ENCODE measurements around the gene KIAA0930. TPM values are rescaled to one million over a fixed set of nuclear protein-coding genes. Genes with fewer than 3 reads are reported as not detected.
A peak's percentile ranks its signal among the peaks of the same experiment; 100 is the strongest.

The KIAA0930 gene
- total RNA-seq (2021) (55.5 and 62.6 TPM in 2 replicates), Bru-seq, nascent RNA (percentile 47 among the genes with signal in this experiment), BruChase-seq, experiment 1, labeled RNA remaining after a 2-hour chase (percentile 48 among the genes with signal in this experiment), BruChase-seq, experiment 2, labeled RNA remaining after a 6-hour chase (percentile 62 among the genes with signal in this experiment)
- long read RNA-seq, full-length matches to known transcripts = 87 of 109 reads
- long read RNA-seq, partial matches to known transcripts = 5 of 109 reads
- long read RNA-seq, other reads (novel, unspliced or antisense) = 17 of 109 reads

GRCh38 chr22:45240810-45241631 is at the start of gene KIAA0930:
KIAA0930 (minus strand) TSS chr22:45240894; CDS start chr22:45240703, 191 bp downstream.
- H3F3A ChIP-seq (ENCODE audit: insufficient read depth, low read depth) = peaks cover 15% of the 10 kb centered on the region; the same call in 1 of the 2 replicates
- TF ChIP-seq EZH2 (IDR thresholded peaks at IDR 0.05; ENCODE audit: low read depth) = no peak
- peak within 1 kb of the TSS; percentile 80 for H2AFZ ChIP-seq
- intact Hi-C loops (cut with micrococcal nuclease; ENCODE audit: unreplicated experiment) = loop anchor here (10.0 kb wide), 1 partner anchor 76 kb away; the partner anchor contains the start of gene NUP50
- H3K36me3 ChIP-seq (ENCODE audit: low read depth) = no peaks in the 10 kb centered on the region
- peak; percentile 39 to 56 for DNase-seq
- no peaks in the 10 kb centered on the region for H3K27me3 ChIP-seq (ENCODE audit: insufficient read depth, low read depth)
- H3K4me3 ChIP-seq = peak within 1 kb of the TSS; percentile 90
- POLR2A ChIA-PET (ENCODE audit: unreplicated experiment) = no interaction called here
- no peak within 1 kb of the TSS for H3K27ac ChIP-seq
- H3K9me2 ChIP-seq (ENCODE audit: insufficient read depth) = no peaks in the 10 kb centered on the region
- CTCF ChIA-PET = no interaction called here
- no peaks in the 10 kb centered on the region for H3K9me3 ChIP-seq (ENCODE audit: insufficient read depth, low read depth)
- peaks cover 9% of the 10 kb centered on the region; the same call in 1 of the 2 replicates for H3K79me2 ChIP-seq (ENCODE audit: low read depth)
- H3K4me1 ChIP-seq (replicated peaks; ENCODE audit: insufficient read depth) = peaks cover 12% of the 10 kb centered on the region
- H4K20me1 ChIP-seq (ENCODE audit: insufficient read depth) = peaks cover 11% of the 10 kb centered on the region; the same call in 1 of the 2 replicates
- BruUV-seq (replicated peaks) = no TSS peak
- H3K4me2 ChIP-seq = peak within 1 kb of the TSS; percentile 99

- Histone ChIP-seq H3K4me2 (no peak overlapping the region), H3K9me2 (ENCODE audit: insufficient read depth) (no peaks in the 10 kb centered on the region), H2AFZ (no peak overlapping the region), H3K4me3 (no peak overlapping the region), H3K27me3 (ENCODE audit: insufficient read depth, low read depth) (peaks cover 6% of the 10 kb centered on the region; the same call in 1 of the 2 replicates), H3K9me3 (ENCODE audit: insufficient read depth, low read depth) (no peaks in the 10 kb centered on the region), H3F3A (ENCODE audit: insufficient read depth, low read depth) (no peaks in the 10 kb centered on the region; the same call in 1 of the 2 replicates), H3K36me3 (ENCODE audit: low read depth) (no peaks in the 10 kb centered on the region), H3K4me1 (replicated peaks; ENCODE audit: insufficient read depth) (peaks cover 11% of the 10 kb centered on the region), H4K20me1 (ENCODE audit: insufficient read depth) (no peaks in the 10 kb centered on the region), H3K27ac (no peak overlapping the region), H3K79me2 (ENCODE audit: low read depth) (no peaks in the 10 kb centered on the region)
- POLR2A ChIA-PET (ENCODE audit: unreplicated experiment) = no interaction called here
- no TSS peak for BruUV-seq (replicated peaks)
- CTCF ChIA-PET = no interaction called here
- intact Hi-C loops (cut with micrococcal nuclease; ENCODE audit: unreplicated experiment) = no loop called here
- no peak for DNase-seq
- TF ChIP-seq, protein P1, sequence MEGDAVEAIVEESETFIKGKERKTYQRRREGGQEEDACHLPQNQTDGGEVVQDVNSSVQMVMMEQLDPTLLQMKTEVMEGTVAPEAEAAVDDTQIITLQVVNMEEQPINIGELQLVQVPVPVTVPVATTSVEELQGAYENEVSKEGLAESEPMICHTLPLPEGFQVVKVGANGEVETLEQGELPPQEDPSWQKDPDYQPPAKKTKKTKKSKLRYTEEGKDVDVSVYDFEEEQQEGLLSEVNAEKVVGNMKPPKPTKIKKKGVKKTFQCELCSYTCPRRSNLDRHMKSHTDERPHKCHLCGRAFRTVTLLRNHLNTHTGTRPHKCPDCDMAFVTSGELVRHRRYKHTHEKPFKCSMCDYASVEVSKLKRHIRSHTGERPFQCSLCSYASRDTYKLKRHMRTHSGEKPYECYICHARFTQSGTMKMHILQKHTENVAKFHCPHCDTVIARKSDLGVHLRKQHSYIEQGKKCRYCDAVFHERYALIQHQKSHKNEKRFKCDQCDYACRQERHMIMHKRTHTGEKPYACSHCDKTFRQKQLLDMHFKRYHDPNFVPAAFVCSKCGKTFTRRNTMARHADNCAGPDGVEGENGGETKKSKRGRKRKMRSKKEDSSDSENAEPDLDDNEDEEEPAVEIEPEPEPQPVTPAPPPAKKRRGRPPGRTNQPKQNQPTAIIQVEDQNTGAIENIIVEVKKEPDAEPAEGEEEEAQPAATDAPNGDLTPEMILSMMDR (conservative IDR thresholded peaks at IDR 0.05) = no peak
- TF ChIP-seq EZH2 (IDR thresholded peaks at IDR 0.05; ENCODE audit: low read depth) = no peak
These were observed 46.3 kb upstream of the KIAA0930 start for GRCh38 chr22:45286854-45287551.

GRCh38 chr22:45285263-45286058 is 44.8 kb upstream of the KIAA0930 start:
- no peaks in the 10 kb centered on the region for H3K9me2 ChIP-seq (ENCODE audit: insufficient read depth)
- H4K20me1 ChIP-seq (ENCODE audit: insufficient read depth) = no peaks in the 10 kb centered on the region
- CTCF ChIA-PET = no interaction called here
- BruUV-seq (replicated peaks) = no TSS peak
- peak overlapping the region; percentile 90 for H3K4me2 ChIP-seq
- no peaks in the 10 kb centered on the region for H3K9me3 ChIP-seq (ENCODE audit: insufficient read depth, low read depth)
- no peak for DNase-seq
- H3K4me1 ChIP-seq (replicated peaks; ENCODE audit: insufficient read depth) = peaks cover 21% of the 10 kb centered on the region
- intact Hi-C loops (cut with micrococcal nuclease; ENCODE audit: unreplicated experiment) = no loop called here
- TF ChIP-seq, protein P1 (conservative IDR thresholded peaks at IDR 0.05) = no peak
- no peak for TF ChIP-seq EZH2 (IDR thresholded peaks at IDR 0.05; ENCODE audit: low read depth)
- no peak overlapping the region for H3K27ac ChIP-seq
- peaks cover 6% of the 10 kb centered on the region for H3F3A ChIP-seq (ENCODE audit: insufficient read depth, low read depth)
- H3K79me2 ChIP-seq (ENCODE audit: low read depth) = no peaks in the 10 kb centered on the region
- peak overlapping the region; percentile 59; the same call in 1 of the 2 replicates for H3K4me3 ChIP-seq
- H2AFZ ChIP-seq = no peak overlapping the region
- POLR2A ChIA-PET (ENCODE audit: unreplicated experiment) = no interaction called here
- no peaks in the 10 kb centered on the region for H3K36me3 ChIP-seq (ENCODE audit: low read depth)
- H3K27me3 ChIP-seq (ENCODE audit: insufficient read depth, low read depth) = peaks cover 6% of the 10 kb centered on the region; the same call in 1 of the 2 replicates

All from PC-9 (cell line).